H9 (cell line): ENCODE measurements around the gene PTPRC. TPM values are rescaled to one million over a fixed set of nuclear protein-coding genes. Genes with fewer than 3 reads are reported as not detected.

Source experiments
- DNase-seq: peaks from one replicate; pipeline ENCODE4 v3.0.0-alpha.2; 2017
- H2AFZ ChIP-seq: one replicate; pipeline ENCODE4 v1.6.1; 2013; ENCODE audit warnings: mild to moderate bottlenecking, low read length, control low read depth, moderate library complexity
- H2AK5ac ChIP-seq: 2 replicates; pipeline ENCODE4 v1.6.1; 2013; ENCODE audit warnings: low read length, control low read depth, mixed read lengths; ENCODE audit not compliant: insufficient read length
- H2BK120ac ChIP-seq: one replicate; pipeline ENCODE4 v1.6.1; 2013; ENCODE audit warnings: low read depth, mild to moderate bottlenecking, low read length, control low read depth, inconsistent platforms; ENCODE audit not compliant: poor library complexity, severe bottlenecking
- H2BK12ac ChIP-seq: 2 replicates; pipeline ENCODE4 v1.6.1; 2013; ENCODE audit warnings: low read length, control low read depth, mixed read lengths, low read depth; ENCODE audit not compliant: insufficient read length
- H2BK15ac ChIP-seq: 2 replicates; pipeline ENCODE4 v1.6.1; 2013; ENCODE audit warnings: low read depth, low read length, control low read depth
- H2BK20ac ChIP-seq: one replicate; pipeline ENCODE4 v1.6.1; 2013; ENCODE audit warnings: low read depth, mild to moderate bottlenecking, low read length, control low read depth, inconsistent platforms; ENCODE audit not compliant: poor library complexity, severe bottlenecking
- H2BK5ac ChIP-seq: 2 replicates; pipeline ENCODE4 v1.6.1; 2013; ENCODE audit warnings: low read length, control low read depth, mixed read lengths; ENCODE audit not compliant: insufficient read length
- H3K14ac ChIP-seq: 2 replicates; pipeline ENCODE4 v1.6.1; 2013; ENCODE audit warnings: low read length, control low read depth; ENCODE audit not compliant: insufficient read depth
- H3K18ac ChIP-seq: 2 replicates; pipeline ENCODE4 v1.6.1; 2013; ENCODE audit warnings: low read depth, mild to moderate bottlenecking, mixed read lengths, low read length, control low read depth; ENCODE audit not compliant: insufficient read length
- H3K23ac ChIP-seq: 2 replicates; pipeline ENCODE4 v1.6.1; 2013; ENCODE audit warnings: low read length, control low read depth, mixed read lengths, low read depth; ENCODE audit not compliant: insufficient read length
- H3K23me2 ChIP-seq: 2 replicates; pipeline ENCODE4 v1.6.1; 2013; ENCODE audit warnings: low read depth, mild to moderate bottlenecking, mixed read lengths, low read length, control low read depth; ENCODE audit not compliant: insufficient read length, poor library complexity, severe bottlenecking
- H3K27ac ChIP-seq: 2 replicates; pipeline ENCODE4 v1.5.1; 2013; ENCODE audit warnings: low read length, control low read depth, mixed read lengths, low read depth; ENCODE audit not compliant: insufficient read length
- H3K27me3 ChIP-seq: 2 replicates; pipeline ENCODE4 v1.6.1; 2013; ENCODE audit warnings: low read length, control low read depth, inconsistent platforms; ENCODE audit not compliant: insufficient read depth
- H3K4ac ChIP-seq: 2 replicates; pipeline ENCODE4 v1.6.1; 2013; ENCODE audit warnings: low read depth, mild to moderate bottlenecking, control low read depth, inconsistent platforms, low read length, moderate library complexity
- H3K4me1 ChIP-seq: 2 replicates; pipeline ENCODE4 v1.6.1; 2013; ENCODE audit warnings: low read length, control low read depth, inconsistent platforms; ENCODE audit not compliant: insufficient read depth
- H3K4me2 ChIP-seq: 2 replicates; pipeline ENCODE4 v1.6.1; 2013; ENCODE audit warnings: low read length, control low read depth, mixed read lengths; ENCODE audit not compliant: insufficient read length, insufficient read depth
- H3K56ac ChIP-seq: 2 replicates; pipeline ENCODE4 v1.6.1; 2013; ENCODE audit warnings: low read depth, mild to moderate bottlenecking, mixed read lengths, low read length, control low read depth; ENCODE audit not compliant: insufficient read length
- H3K79me1 ChIP-seq: 2 replicates; pipeline ENCODE4 v1.6.1; 2013; ENCODE audit warnings: low read depth, mild to moderate bottlenecking, moderate library complexity, low read length, control low read depth, inconsistent platforms; ENCODE audit not compliant: insufficient read depth, poor library complexity, severe bottlenecking
- H3K79me2 ChIP-seq: 2 replicates; pipeline ENCODE4 v1.6.1; 2013; ENCODE audit warnings: low read length, control low read depth, inconsistent platforms; ENCODE audit not compliant: insufficient read depth
- H3K9ac ChIP-seq: 2 replicates; pipeline ENCODE4 v1.6.1; 2013; ENCODE audit warnings: low read length, control low read depth, mixed read lengths; ENCODE audit not compliant: insufficient read length; ENCODE audit errors: extremely low read depth
- H3K9me3 ChIP-seq: one replicate; pipeline ENCODE4 v1.6.1; 2013; ENCODE audit warnings: low read depth, low read length, inconsistent platforms; ENCODE audit not compliant: control insufficient read depth
- H3T11ph ChIP-seq: one replicate; pipeline ENCODE4 v1.6.1; 2013; ENCODE audit warnings: mild to moderate bottlenecking, low read length, control low read depth, inconsistent platforms
- H4K20me1 ChIP-seq: one replicate; pipeline ENCODE4 v1.6.1; 2013; ENCODE audit not compliant: control insufficient read depth, insufficient read length, insufficient read depth
- H4K5ac ChIP-seq: 2 replicates; pipeline ENCODE4 v1.6.1; 2013; ENCODE audit warnings: low read depth, mild to moderate bottlenecking, mixed read lengths, low read length, control low read depth; ENCODE audit not compliant: insufficient read length
- H4K8ac ChIP-seq: replicated peaks from 2 replicates; pipeline ENCODE4 v1.6.1; 2013; ENCODE audit warnings: low read length, control low read depth, mixed read lengths, low read depth; ENCODE audit not compliant: insufficient read length
- H4K91ac ChIP-seq: 2 replicates; pipeline ENCODE4 v1.6.1; 2013; ENCODE audit warnings: low read depth, mild to moderate bottlenecking, moderate library complexity, mixed read lengths, low read length, control low read depth; ENCODE audit not compliant: insufficient read length
- H3K27ac Mint-ChIP-seq, 3 experiments: 2 replicates in 2 of 3; 3 replicates in 1 of 3; pipeline ENCODE4 v1.8.0; 2020 to 2021; ENCODE audit warnings: mixed read lengths in 3 of 3, mild to moderate bottlenecking in 1 of 3, moderate library complexity in 1 of 3
- H3K27me3 Mint-ChIP-seq: 2 replicates; pipeline ENCODE4 v1.8.0; 2021; ENCODE audit warnings: low read depth, mild to moderate bottlenecking, moderate library complexity, mixed read lengths
- H3K36me3 Mint-ChIP-seq, 3 experiments: 2 replicates in 2 of 3; 3 replicates in 1 of 3; pipeline ENCODE4 v1.8.0; 2020 to 2021; ENCODE audit warnings: low read depth in 3 of 3, mixed read lengths in 3 of 3; ENCODE audit not compliant: insufficient read depth in 1 of 3
- H3K4me1 Mint-ChIP-seq, 2 experiments: 2 replicates each; pipeline ENCODE4 v1.8.0; 2020; ENCODE audit warnings: mixed read lengths in 2 of 2
- H3K4me3 Mint-ChIP-seq, 2 experiments: 2 replicates in 1 of 2; 3 replicates in 1 of 2; pipeline ENCODE4 v1.8.0; 2020 to 2021; ENCODE audit warnings: mild to moderate bottlenecking in 2 of 2, mixed read lengths in 2 of 2, moderate library complexity in 1 of 2
- H3K9me3 Mint-ChIP-seq, 2 experiments: 2 replicates in 1 of 2; 3 replicates in 1 of 2; pipeline ENCODE4 v1.8.0; 2020; ENCODE audit warnings: mild to moderate bottlenecking in 2 of 2, mixed read lengths in 2 of 2, moderate library complexity in 1 of 2
- WGBS: extraction: QIAGEN DNeasy Blood & Tissue Kit; methylation state at CpG from one replicate; pipeline ENCODE4 v1.1.7; 2013; ENCODE audit warnings: missing lambda C conversion rate, low lambda C conversion rate, mixed read lengths; ENCODE audit not compliant: insufficient read length; ENCODE audit errors: extremely low coverage; 5-methylcytosine and 5-hydroxymethylcytosine counted together
- total RNA-seq: library from RNA; stranded (reverse); gene quantifications from 2 replicates; pipeline ENCODE4 v1.2.1, GENCODE V29; 2021
- TF ChIP-seq, protein P1 (sequence below): fragments of 200-600 bp; sonication (generic); conservative IDR thresholded peaks from 3 replicates; pipeline ENCODE4 v1.8.0; 2021; ENCODE audit warnings: antibody characterized with exemption, mild to moderate bottlenecking

The PTPRC gene
- total RNA-seq, 1 experiment from 2014 or later, result not detected

DNA sequence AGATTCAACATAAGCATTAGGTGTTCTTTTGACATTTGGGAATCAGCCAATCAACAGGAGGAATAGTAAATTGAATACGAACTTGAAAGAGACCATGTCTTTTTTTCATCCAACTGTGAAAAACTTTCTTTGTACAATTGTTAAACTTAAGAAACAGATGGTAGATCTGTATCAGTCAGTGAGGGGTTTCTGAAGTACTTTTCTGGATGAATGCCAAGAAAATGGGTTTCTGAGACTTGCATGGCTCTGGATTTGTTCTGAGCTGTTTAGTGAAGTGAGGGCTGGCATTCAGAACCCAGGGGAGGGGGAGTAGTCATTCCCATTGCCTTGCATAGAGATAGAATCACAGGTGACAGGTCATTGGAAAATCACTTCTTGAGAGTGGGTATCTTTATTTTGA is 37.4 kb downstream of the PTPRC start:
- H3K14ac ChIP-seq, result no peak overlapping the region
- H3K27me3 Mint-ChIP-seq, result no peaks in the 10 kb centered on the region
- no peaks in the 10 kb centered on the region for H3K36me3 Mint-ChIP-seq
- no peak overlapping the region for H3T11ph ChIP-seq
- no peak overlapping the region for H2BK20ac ChIP-seq
- no peak overlapping the region for H3K18ac ChIP-seq
- H4K20me1 ChIP-seq, result no peaks in the 10 kb centered on the region
- no peak overlapping the region for H4K8ac ChIP-seq
- H3K4ac ChIP-seq, result no peak overlapping the region
- H3K9ac ChIP-seq, result no peak overlapping the region
- H3K9me3 Mint-ChIP-seq, result no peaks in the 10 kb centered on the region
- no peak overlapping the region for H3K27ac ChIP-seq
- DNase-seq, result no peak
- H3K4me1 Mint-ChIP-seq, result peaks cover 9 to 13% of the 10 kb centered on the region in 2 experiments; a peak in 3 of 4 replicates
- H3K23ac ChIP-seq, result no peak overlapping the region
- H3K9me3 ChIP-seq, result no peaks in the 10 kb centered on the region
- H3K56ac ChIP-seq, result no peak overlapping the region
- H2AFZ ChIP-seq, result no peak overlapping the region
- H3K4me3 Mint-ChIP-seq, result no peak overlapping the region
- no peak overlapping the region for H2BK5ac ChIP-seq
- no peak overlapping the region for H2BK12ac ChIP-seq
- H3K4me2 ChIP-seq, result no peak overlapping the region
- H3K79me1 ChIP-seq, result no peaks in the 10 kb centered on the region
- no peak overlapping the region for H4K5ac ChIP-seq
- H3K27ac Mint-ChIP-seq, result no peak overlapping the region
- H3K23me2 ChIP-seq, result no peaks in the 10 kb centered on the region
- TF ChIP-seq, protein P1, sequence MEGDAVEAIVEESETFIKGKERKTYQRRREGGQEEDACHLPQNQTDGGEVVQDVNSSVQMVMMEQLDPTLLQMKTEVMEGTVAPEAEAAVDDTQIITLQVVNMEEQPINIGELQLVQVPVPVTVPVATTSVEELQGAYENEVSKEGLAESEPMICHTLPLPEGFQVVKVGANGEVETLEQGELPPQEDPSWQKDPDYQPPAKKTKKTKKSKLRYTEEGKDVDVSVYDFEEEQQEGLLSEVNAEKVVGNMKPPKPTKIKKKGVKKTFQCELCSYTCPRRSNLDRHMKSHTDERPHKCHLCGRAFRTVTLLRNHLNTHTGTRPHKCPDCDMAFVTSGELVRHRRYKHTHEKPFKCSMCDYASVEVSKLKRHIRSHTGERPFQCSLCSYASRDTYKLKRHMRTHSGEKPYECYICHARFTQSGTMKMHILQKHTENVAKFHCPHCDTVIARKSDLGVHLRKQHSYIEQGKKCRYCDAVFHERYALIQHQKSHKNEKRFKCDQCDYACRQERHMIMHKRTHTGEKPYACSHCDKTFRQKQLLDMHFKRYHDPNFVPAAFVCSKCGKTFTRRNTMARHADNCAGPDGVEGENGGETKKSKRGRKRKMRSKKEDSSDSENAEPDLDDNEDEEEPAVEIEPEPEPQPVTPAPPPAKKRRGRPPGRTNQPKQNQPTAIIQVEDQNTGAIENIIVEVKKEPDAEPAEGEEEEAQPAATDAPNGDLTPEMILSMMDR, result no peak
- WGBS, result no CpG with 5 or more reads among the region's 1 CpG
- no peak overlapping the region for H2BK15ac ChIP-seq
- no peak overlapping the region for H2BK120ac ChIP-seq
- no peak overlapping the region for H4K91ac ChIP-seq
- H3K4me1 ChIP-seq, result no peaks in the 10 kb centered on the region
- H2AK5ac ChIP-seq, result no peak overlapping the region
- H3K27me3 ChIP-seq, result no peaks in the 10 kb centered on the region
- H3K79me2 ChIP-seq, result no peaks in the 10 kb centered on the region
